Mammary epithelial cell (primary cell): ENCODE measurements around the gene AATF.

ENCODE experiments used
- EZH2 ChIP-seq: IDR thresholded peaks from 2 replicates; pipeline ENCODE4 v1.6.1; 2012; ENCODE audit warnings: low read length, inconsistent platforms, borderline replicate concordance
- TF ChIP-seq, protein P1 (sequence below), 2 donors: IDR thresholded peaks in 1 of 2; conservative IDR thresholded peaks in 1 of 2; 2 replicates each; pipeline ENCODE4 v1.5.1; 2011 to 2012; ENCODE audit warnings: inconsistent platforms in 2 of 2, low read length in 2 of 2, mild to moderate bottlenecking in 2 of 2, control low read depth in 1 of 2, low read depth in 1 of 2; ENCODE audit not compliant: insufficient read depth in 1 of 2; ENCODE audit errors: extremely low read depth in 1 of 2

DNA sequence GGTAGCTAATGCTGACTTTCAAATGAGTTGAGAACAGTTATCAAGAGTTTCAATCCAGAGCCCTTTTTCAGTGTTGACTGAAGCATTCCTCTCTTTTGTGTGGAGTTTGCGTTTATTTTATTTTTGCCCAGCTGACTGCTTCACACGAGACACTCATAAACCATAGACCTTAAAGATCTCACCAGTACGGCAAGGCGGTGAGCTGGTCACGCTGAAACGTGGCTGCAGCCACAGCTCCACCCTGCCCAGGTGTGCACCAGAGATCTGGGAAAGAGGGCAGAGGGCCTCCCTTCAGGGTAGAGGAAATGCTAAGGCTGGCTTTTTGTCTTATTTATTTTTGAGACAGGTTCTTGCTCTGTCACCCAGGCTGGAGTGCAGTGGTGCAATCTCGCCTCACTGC, 112.2 kb downstream of the AATF start:
- TF ChIP-seq, protein P1, sequence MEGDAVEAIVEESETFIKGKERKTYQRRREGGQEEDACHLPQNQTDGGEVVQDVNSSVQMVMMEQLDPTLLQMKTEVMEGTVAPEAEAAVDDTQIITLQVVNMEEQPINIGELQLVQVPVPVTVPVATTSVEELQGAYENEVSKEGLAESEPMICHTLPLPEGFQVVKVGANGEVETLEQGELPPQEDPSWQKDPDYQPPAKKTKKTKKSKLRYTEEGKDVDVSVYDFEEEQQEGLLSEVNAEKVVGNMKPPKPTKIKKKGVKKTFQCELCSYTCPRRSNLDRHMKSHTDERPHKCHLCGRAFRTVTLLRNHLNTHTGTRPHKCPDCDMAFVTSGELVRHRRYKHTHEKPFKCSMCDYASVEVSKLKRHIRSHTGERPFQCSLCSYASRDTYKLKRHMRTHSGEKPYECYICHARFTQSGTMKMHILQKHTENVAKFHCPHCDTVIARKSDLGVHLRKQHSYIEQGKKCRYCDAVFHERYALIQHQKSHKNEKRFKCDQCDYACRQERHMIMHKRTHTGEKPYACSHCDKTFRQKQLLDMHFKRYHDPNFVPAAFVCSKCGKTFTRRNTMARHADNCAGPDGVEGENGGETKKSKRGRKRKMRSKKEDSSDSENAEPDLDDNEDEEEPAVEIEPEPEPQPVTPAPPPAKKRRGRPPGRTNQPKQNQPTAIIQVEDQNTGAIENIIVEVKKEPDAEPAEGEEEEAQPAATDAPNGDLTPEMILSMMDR (conservative IDR thresholded peaks at IDR 0.05 in 1 of 2, IDR thresholded peaks at IDR 0.05 in 1 of 2; ENCODE audit: extremely low read depth in 1 of 2, insufficient read depth in 1 of 2, low read depth in 1 of 2, low read length in 2 of 2), result no peak
- no peak for TF ChIP-seq EZH2
